B cell (primary cell): ENCODE data around the gene NSF. TPM values are rescaled to one million over a fixed set of nuclear protein-coding genes. Genes with fewer than 3 reads are reported as not detected.

ENCODE experiments used
- ATAC-seq: fragments of 200-7000 bp; cut with Tn5 transposase; one replicate; pipeline ENCODE4 v1.10.0; 2021; ENCODE audit warnings: low read depth, mild to moderate bottlenecking, moderate number of reproducible peaks, moderate library complexity
- CTCF ChIA-PET: fragments of 350-600 bp; sonication (Branson Sonifier 250); formaldehyde crosslinking; loops from one replicate; lab custom pipeline; 2021; ENCODE audit warnings: antibody characterized with exemption, inconsistent platforms; lab: Charles Lee
- POLR2A ChIA-PET: fragments of 350-600 bp; sonication (Branson Sonifier 250); formaldehyde crosslinking; loops from one replicate; lab custom pipeline; 2021; ENCODE audit warnings: antibody characterized with exemption; lab: Charles Lee
- DNase-seq: peaks from one replicate; pipeline ENCODE4 v3.0.0; 2013
- H2AFZ ChIP-seq: 2 replicates; pipeline ENCODE4 v1.6.1; 2012; ENCODE audit warnings: mild to moderate bottlenecking, low read depth, low read length; ENCODE audit not compliant: insufficient read depth, poor library complexity, severe bottlenecking
- H3K27ac ChIP-seq, 2 donors: 1 replicate in 1 of 2; 2 replicates in 1 of 2; pipeline ENCODE4 v1.5.1; 2012 to 2013; ENCODE audit warnings: low read length in 2 of 2, mild to moderate bottlenecking in 2 of 2, moderate library complexity in 1 of 2
- H3K27me3 ChIP-seq, 4 experiments: fragments of 200-600 bp in 1 of 4; sonication (generic) in 1 of 4; replicated peaks in 1 of 4; 1 replicate in 2 of 4; 2 replicates in 2 of 4; pipeline versions ENCODE4 v1.6.1 to v1.7.0; 2013 to 2016; ENCODE audit warnings: low read length in 3 of 4, mild to moderate bottlenecking in 2 of 4, mixed read lengths in 1 of 4, moderate library complexity in 1 of 4; ENCODE audit not compliant: insufficient read depth in 4 of 4, control insufficient read depth in 3 of 4; ENCODE audit errors: control extremely low read depth in 1 of 4
- H3K36me3 ChIP-seq, 2 experiments: replicated peaks in 1 of 2; 1 replicate in 1 of 2; 2 replicates in 1 of 2; pipeline versions ENCODE4 v1.6.1 to v1.7.1; 2013; ENCODE audit warnings: low read length in 1 of 2; ENCODE audit not compliant: insufficient read depth in 2 of 2, control insufficient read depth in 1 of 2; ENCODE audit errors: control extremely low read depth in 1 of 2, extremely low read depth in 1 of 2
- H3K4me1 ChIP-seq, 2 donors: fragments of 200-600 bp in 1 of 2; sonication (generic) in 1 of 2; 1 replicate in 1 of 2; 2 replicates in 1 of 2; pipeline versions ENCODE4 v1.5.1 to v1.6.1; 2013 to 2017; ENCODE audit warnings: low read length in 2 of 2; ENCODE audit not compliant: control insufficient read depth in 2 of 2, insufficient read depth in 2 of 2
- H3K4me2 ChIP-seq: replicated peaks from 2 replicates; pipeline ENCODE3; 2012; ENCODE audit warnings: mild to moderate bottlenecking, low read depth, low read length; ENCODE audit not compliant: poor library complexity, severe bottlenecking
- H3K4me3 ChIP-seq, 5 experiments: fragments of 200-600 bp in 1 of 5; sonication (generic) in 1 of 5; 1 replicate in 3 of 5; 2 replicates in 2 of 5; pipeline versions ENCODE4 v1.5.1 to v1.7.0; 2011 to 2016; ENCODE audit warnings: low read length in 4 of 5, mild to moderate bottlenecking in 4 of 5, low read depth in 2 of 5, control low read depth in 1 of 5, moderate library complexity in 1 of 5; ENCODE audit not compliant: insufficient read depth in 1 of 5; ENCODE audit errors: control extremely low read depth in 1 of 5, extremely low read depth in 1 of 5
- H3K79me2 ChIP-seq: fragments of 200-600 bp; sonication (generic); one replicate; pipeline ENCODE4 v1.6.0; 2016; ENCODE audit warnings: low read length; ENCODE audit not compliant: control insufficient read depth, insufficient read depth
- H3K9ac ChIP-seq: fragments of 200-600 bp; sonication (generic); 2 replicates; pipeline ENCODE4 v1.6.1; 2017; ENCODE audit warnings: mild to moderate bottlenecking, low read length, moderate library complexity
- H3K9me3 ChIP-seq, 3 donors: one replicate each; pipeline versions ENCODE4 v1.6.1 to v1.7.1; 2013; ENCODE audit warnings: low read length in 2 of 3; ENCODE audit not compliant: control insufficient read depth in 2 of 3, insufficient read depth in 1 of 3; ENCODE audit errors: control extremely low read depth in 1 of 3
- H4K20me1 ChIP-seq: 2 replicates; pipeline ENCODE4 v1.6.0; 2012; ENCODE audit warnings: mild to moderate bottlenecking, low read length; ENCODE audit not compliant: insufficient read depth, control insufficient read depth, poor library complexity, severe bottlenecking
- H3K27ac Mint-ChIP-seq: one replicate; pipeline ENCODE4 v1.8.0; 2021; ENCODE audit warnings: mixed read lengths
- H3K27me3 Mint-ChIP-seq: one replicate; pipeline ENCODE4 v1.8.0; 2021; ENCODE audit warnings: mixed read lengths
- H3K4me1 Mint-ChIP-seq: one replicate; pipeline ENCODE4 v1.8.0; 2021; ENCODE audit warnings: mixed read lengths
- H3K4me3 Mint-ChIP-seq: one replicate; pipeline ENCODE4 v1.8.0; 2021; ENCODE audit warnings: mixed read lengths
- H3K9me3 Mint-ChIP-seq: one replicate; pipeline ENCODE4 v1.8.0; 2022; ENCODE audit warnings: mixed read lengths; ENCODE audit not compliant: insufficient read depth
- EZH2 ChIP-seq: IDR thresholded peaks from 2 replicates; pipeline ENCODE4 v1.6.1; 2012; ENCODE audit warnings: borderline replicate concordance, low read depth, mild to moderate bottlenecking, moderate library complexity, low read length; ENCODE audit not compliant: insufficient read depth, poor library complexity, severe bottlenecking
- WGBS: methylation state at CpG from one replicate; pipeline ENCODE4 v1.1.5; 2013; ENCODE audit warnings: missing lambda C conversion rate; ENCODE audit not compliant: insufficient coverage; 5-methylcytosine and 5-hydroxymethylcytosine counted together
- intact Hi-C: fragments of 100-400 bp; cut with micrococcal nuclease; formaldehyde crosslinking; loops from one replicate; pipeline ENCODE4 v1.10.0; 2022
- polyA plus RNA-seq: library from polyadenylated mRNA; depleted of rRNA; stranded (reverse); fragments of >200 nt; gene quantifications from 2 replicates; pipeline ENCODE4 v1.2.3, GENCODE V29; 2012
- total RNA-seq, 2 donors: library from RNA; stranded (reverse); fragments of 120-200 nt in 1 of 2; gene quantifications; 1 replicate in 1 of 2; 2 replicates in 1 of 2; pipeline versions ENCODE4 v1.2.3 to v1.2.4, GENCODE V29; 2013 to 2022
- TF ChIP-seq, protein P1 (sequence below): fragments of 200-600 bp; IDR thresholded peaks from one replicate; pipeline ENCODE4 v1.8.0; 2022; ENCODE audit warnings: antibody characterized with exemption, mild to moderate bottlenecking

Gene NSF
- total and polyA plus RNA-seq, 2 donors (not counting 1 experiment from before 2014, with no cell fraction given), result 10.9 to 91.0 TPM

DNA sequence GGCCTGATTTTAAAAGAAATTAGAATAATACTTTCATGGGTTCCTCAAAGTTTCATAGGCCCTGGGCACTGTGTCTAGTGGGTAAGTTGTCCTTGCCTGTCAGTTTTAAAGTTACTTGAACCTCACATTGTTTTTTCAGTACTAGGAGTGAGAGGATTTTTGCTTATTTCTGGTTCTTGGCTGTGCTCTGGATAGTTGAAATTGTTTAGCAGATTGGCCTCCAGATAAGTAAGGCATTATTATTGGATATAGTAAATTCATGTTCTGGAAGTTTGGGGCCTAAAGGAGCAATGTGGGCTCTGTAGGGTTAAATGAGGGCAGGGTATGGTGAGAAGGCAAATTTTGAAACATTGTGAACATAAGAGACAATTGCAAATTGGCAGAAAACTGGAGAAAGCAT is 149.5 kb downstream of the NSF start:
- Histone ChIP-seq H3K4me2 (no peak overlapping the region), H3K27ac (no peak overlapping the region), H2AFZ (no peak overlapping the region), H3K27me3 (no peaks in the 10 kb centered on the region), H3K36me3 (peaks cover 0 to 3% of the 10 kb centered on the region in 2 experiments), H3K4me3 (no peak overlapping the region), H3K4me1 (peaks cover 36 to 37% of the 10 kb centered on the region in 2 donors), H3K79me2 (no peaks in the 10 kb centered on the region), H3K9ac (no peak overlapping the region), H3K9me3 (no peaks in the 10 kb centered on the region), H4K20me1 (no peaks in the 10 kb centered on the region)
- Mint-ChIP-seq H3K27me3 (no peaks in the 10 kb centered on the region), H3K4me1 (peaks cover 41% of the 10 kb centered on the region), H3K27ac (no peak overlapping the region), H3K4me3 (no peak overlapping the region), H3K9me3 (no peaks in the 10 kb centered on the region)
- DNase-seq (no peak), ATAC-seq (no peak)
- TF ChIP-seq, protein P1, sequence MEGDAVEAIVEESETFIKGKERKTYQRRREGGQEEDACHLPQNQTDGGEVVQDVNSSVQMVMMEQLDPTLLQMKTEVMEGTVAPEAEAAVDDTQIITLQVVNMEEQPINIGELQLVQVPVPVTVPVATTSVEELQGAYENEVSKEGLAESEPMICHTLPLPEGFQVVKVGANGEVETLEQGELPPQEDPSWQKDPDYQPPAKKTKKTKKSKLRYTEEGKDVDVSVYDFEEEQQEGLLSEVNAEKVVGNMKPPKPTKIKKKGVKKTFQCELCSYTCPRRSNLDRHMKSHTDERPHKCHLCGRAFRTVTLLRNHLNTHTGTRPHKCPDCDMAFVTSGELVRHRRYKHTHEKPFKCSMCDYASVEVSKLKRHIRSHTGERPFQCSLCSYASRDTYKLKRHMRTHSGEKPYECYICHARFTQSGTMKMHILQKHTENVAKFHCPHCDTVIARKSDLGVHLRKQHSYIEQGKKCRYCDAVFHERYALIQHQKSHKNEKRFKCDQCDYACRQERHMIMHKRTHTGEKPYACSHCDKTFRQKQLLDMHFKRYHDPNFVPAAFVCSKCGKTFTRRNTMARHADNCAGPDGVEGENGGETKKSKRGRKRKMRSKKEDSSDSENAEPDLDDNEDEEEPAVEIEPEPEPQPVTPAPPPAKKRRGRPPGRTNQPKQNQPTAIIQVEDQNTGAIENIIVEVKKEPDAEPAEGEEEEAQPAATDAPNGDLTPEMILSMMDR, result no peak
- TF ChIP-seq EZH2, result no peak
- POLR2A ChIA-PET, result no interaction called here
- intact Hi-C loops, result no loop called here
- CTCF ChIA-PET, result interaction anchor here (0.9 to 1.3 kb wide), 2 partner anchors 10 to 41 kb away, joined by 3 to 4 read pairs; no protein-coding TSS in a partner anchor

DNA sequence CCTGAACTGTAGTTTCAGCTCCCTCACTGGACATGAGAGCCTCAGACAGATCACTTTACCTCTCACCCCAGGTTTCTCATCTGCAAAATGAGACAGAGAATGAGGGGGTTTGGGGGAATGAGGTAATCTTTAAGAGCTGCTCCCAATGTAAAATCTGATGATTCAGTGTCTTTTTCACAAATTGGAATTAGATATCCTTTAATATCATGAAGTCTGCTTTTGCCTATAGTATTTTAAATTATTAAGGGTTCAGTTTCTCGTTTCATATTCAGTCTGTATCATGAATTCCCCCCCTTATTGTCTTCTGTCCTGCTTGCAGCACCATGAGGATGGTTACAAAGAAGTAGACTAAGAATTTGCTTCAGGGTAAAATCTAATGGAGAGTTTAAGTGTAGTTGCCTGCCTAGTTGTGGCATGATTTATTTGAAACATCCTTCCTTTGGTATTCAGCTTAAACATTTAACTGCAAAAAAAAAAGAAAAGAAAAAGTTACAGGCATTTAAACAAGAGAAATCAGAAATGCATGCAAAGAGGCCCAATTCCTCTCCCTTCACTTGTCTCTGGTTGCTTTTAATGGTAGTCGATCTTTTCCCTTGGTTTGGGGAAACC is 150.8 kb downstream of the NSF start:
- CTCF ChIA-PET, result interaction anchor here (1.5 kb wide), 1 partner anchor 14 kb away, joined by 5 read pairs; no protein-coding TSS in a partner anchor
- H3K4me1 ChIP-seq, result peaks cover 29 to 31% of the 10 kb centered on the region in 2 donors
- Mint-ChIP-seq H3K4me1 (peaks cover 36% of the 10 kb centered on the region), H3K27me3 (no peaks in the 10 kb centered on the region), H3K9me3 (no peaks in the 10 kb centered on the region), H3K27ac (no peak overlapping the region), H3K4me3 (no peak overlapping the region)
- H3K27me3 ChIP-seq, result no peaks in the 10 kb centered on the region
- H3K79me2 ChIP-seq, result no peaks in the 10 kb centered on the region
- no peaks in the 10 kb centered on the region for H4K20me1 ChIP-seq
- H3K27ac ChIP-seq, result no peak overlapping the region
- WGBS, result no CpG with 5 or more reads among the region's 2 CpGs
- no peak overlapping the region for H3K9ac ChIP-seq
- DNase-seq (no peak), ATAC-seq (no peak)
- H3K4me2 ChIP-seq, result no peak overlapping the region
- intact Hi-C loops, result no loop called here
- H3K36me3 ChIP-seq, result peaks cover 0 to 3% of the 10 kb centered on the region in 2 experiments
- no peaks in the 10 kb centered on the region for H3K9me3 ChIP-seq
- H3K4me3 ChIP-seq, result no peak overlapping the region
- H2AFZ ChIP-seq, result no peak overlapping the region
- TF ChIP-seq EZH2, result no peak
- TF ChIP-seq, protein P1, result no peak
- POLR2A ChIA-PET, result no interaction called here
